ENCODE results near the gene GNG12. TPM values are rescaled to one million over a fixed set of nuclear protein-coding genes. Genes with fewer than 3 reads are reported as not detected.

Gene GNG12
- total and polyA plus RNA-seq, 3 donors from 2014 or later = 28.1 to 46.0 (median 39.3) TPM

DNA sequence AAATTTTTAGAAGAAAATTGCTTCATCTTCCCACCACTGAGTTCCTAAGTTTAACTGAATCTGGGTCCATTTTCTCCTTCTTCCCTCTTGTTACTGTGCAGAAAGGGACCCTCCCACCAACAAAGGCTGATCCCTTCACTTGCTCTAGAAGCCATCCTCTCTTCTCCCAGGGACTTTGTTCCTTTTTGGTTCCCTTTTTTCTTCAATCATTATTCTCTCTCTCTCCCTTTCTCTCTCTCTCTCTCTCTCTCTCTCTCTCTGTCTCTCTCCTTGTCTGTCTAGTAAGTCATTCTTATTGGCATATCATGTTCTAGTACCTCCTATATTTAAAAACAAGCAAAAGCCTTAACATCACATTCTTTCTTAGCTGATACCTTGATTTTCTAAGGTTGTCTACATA lies 180.0 kb downstream of the GNG12 start:
- no peaks in the 10 kb centered on the region for H3K27me3 ChIP-seq
- no peaks in the 10 kb centered on the region for H3K4me1 ChIP-seq
- H3K36me3 ChIP-seq (ENCODE audit: low read depth, missing control alignments) = no peaks in the 10 kb centered on the region
- no peak for DNase-seq
- no peak overlapping the region for H3K27ac ChIP-seq
- TF ChIP-seq, protein P1, sequence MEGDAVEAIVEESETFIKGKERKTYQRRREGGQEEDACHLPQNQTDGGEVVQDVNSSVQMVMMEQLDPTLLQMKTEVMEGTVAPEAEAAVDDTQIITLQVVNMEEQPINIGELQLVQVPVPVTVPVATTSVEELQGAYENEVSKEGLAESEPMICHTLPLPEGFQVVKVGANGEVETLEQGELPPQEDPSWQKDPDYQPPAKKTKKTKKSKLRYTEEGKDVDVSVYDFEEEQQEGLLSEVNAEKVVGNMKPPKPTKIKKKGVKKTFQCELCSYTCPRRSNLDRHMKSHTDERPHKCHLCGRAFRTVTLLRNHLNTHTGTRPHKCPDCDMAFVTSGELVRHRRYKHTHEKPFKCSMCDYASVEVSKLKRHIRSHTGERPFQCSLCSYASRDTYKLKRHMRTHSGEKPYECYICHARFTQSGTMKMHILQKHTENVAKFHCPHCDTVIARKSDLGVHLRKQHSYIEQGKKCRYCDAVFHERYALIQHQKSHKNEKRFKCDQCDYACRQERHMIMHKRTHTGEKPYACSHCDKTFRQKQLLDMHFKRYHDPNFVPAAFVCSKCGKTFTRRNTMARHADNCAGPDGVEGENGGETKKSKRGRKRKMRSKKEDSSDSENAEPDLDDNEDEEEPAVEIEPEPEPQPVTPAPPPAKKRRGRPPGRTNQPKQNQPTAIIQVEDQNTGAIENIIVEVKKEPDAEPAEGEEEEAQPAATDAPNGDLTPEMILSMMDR (IDR thresholded peaks at IDR 0.05) = no peak
- no peak for TF ChIP-seq POLR2A (IDR thresholded peaks at IDR 0.05)
- H3K4me3 ChIP-seq = no peak overlapping the region
- intact Hi-C loops (cut with DNase I; ENCODE audit: low total_unique reads) = no loop called here
- H3K9me3 ChIP-seq = no peaks in the 10 kb centered on the region

- 89 to 90% methylated on average over 2 of the region's 2 CpGs for WGBS, 2 donors
- H3K9me3 ChIP-seq = no peaks in the 10 kb centered on the region
- H3K27ac ChIP-seq = no peak overlapping the region
- H3K27me3 ChIP-seq = no peaks in the 10 kb centered on the region
- DNase-seq = no peak
- no peaks in the 10 kb centered on the region for H3K4me1 ChIP-seq
- H3K36me3 ChIP-seq (ENCODE audit: low read depth, missing control alignments) = no peaks in the 10 kb centered on the region
- TF ChIP-seq, protein P1 (IDR thresholded peaks at IDR 0.05) = no peak
- no peak for TF ChIP-seq POLR2A (IDR thresholded peaks at IDR 0.05)
- intact Hi-C loops (cut with DNase I; ENCODE audit: low total_unique reads) = no loop called here
- H3K4me3 ChIP-seq = no peak overlapping the region
These were observed 180.5 kb downstream of the GNG12 start for GRCh38 chr1:67652800-67653199.

Small RNAs within 50 kb of the gene (small RNA-seq; reads per million reads assigned to genes)
- gene RN7SL392P = 0 reads per million in 2 donors
- gene RNU7-80P = 0 reads per million in 2 donors

Other genes with a start within 250 kb of the GNG12 start
- gene GADD45A, start 148.3 kb downstream of the GNG12 start, total RNA-seq = 10 to 100 TPM; 29.8 to 47.0 TPM
- gene GADD45A, start 148.3 kb downstream of the GNG12 start, polyA plus RNA-seq (ENCODE audit: insufficient read depth, low read depth, low replicate concordance) = 14.9 TPM
- 1 to 10 TPM in 1 of 2 donors, under 1 TPM in 1; 0.39 to 2.0 TPM for gene DIRAS3, start 217.2 kb upstream of the GNG12 start, total RNA-seq
- 13.8 TPM for gene DIRAS3, start 217.2 kb upstream of the GNG12 start, polyA plus RNA-seq (ENCODE audit: insufficient read depth, low read depth, low replicate concordance)

Data from testis (tissue), 3 donors.